Right lobe of liver (tissue), 6 donors: Measurements from ENCODE around the gene RREB1. TPM values are rescaled to one million over a fixed set of nuclear protein-coding genes. Genes with fewer than 3 reads are reported as not detected.

Source experiments
- ATAC-seq, 4 donors: fragments of 200-7000 bp; cut with Tn5 transposase; one replicate each; pipeline ENCODE4 v1.9.1; 2020; ENCODE audit warnings: mild to moderate bottlenecking in 4 of 4, moderate library complexity in 4 of 4
- DNase-seq, 3 donors: peaks; one replicate each; pipeline ENCODE4 v3.0.0-alpha.2; 2020
- H3K27ac ChIP-seq, 3 donors: fragments of 200-600 bp; one replicate each; pipeline ENCODE4 v1.8.0; 2022
- H3K27me3 ChIP-seq, 2 donors: fragments of 200-600 bp; one replicate each; pipeline ENCODE4 v1.8.0; 2022
- H3K36me3 ChIP-seq, 4 donors: fragments of 200-600 bp; sonication (generic) in 1 of 4; one replicate each; pipeline versions ENCODE4 v1.5.1 to v1.8.0; 2017 to 2022; ENCODE audit warnings: control low read depth in 1 of 4
- H3K4me1 ChIP-seq, 4 donors: fragments of 200-600 bp; sonication (generic) in 1 of 4; one replicate each; pipeline versions ENCODE4 v1.5.1 to v1.8.0; 2017 to 2022; ENCODE audit warnings: control low read depth in 1 of 4
- H3K4me3 ChIP-seq, 3 donors: fragments of 200-600 bp; one replicate each; pipeline ENCODE4 v1.8.0; 2022
- H3K9me3 ChIP-seq, 4 donors: fragments of 200-600 bp; sonication (generic) in 1 of 4; one replicate each; pipeline versions ENCODE4 v1.5.1 to v1.8.0; 2017 to 2022; ENCODE audit warnings: control low read depth in 1 of 4
- POLR2A ChIP-seq: fragments of 450-650 bp; IDR thresholded peaks from one replicate; pipeline ENCODE4 v1.6.1; 2017; ENCODE audit warnings: antibody characterized with exemption, mild to moderate bottlenecking
- WGBS: methylation state at CpG from one replicate; pipeline ENCODE4 v1.1.6; 2018; ENCODE audit warnings: low coverage, low lambda C conversion rate; ENCODE audit not compliant: insufficient coverage; ENCODE audit errors: missing lambda C conversion rate; 5-methylcytosine and 5-hydroxymethylcytosine counted together
- intact Hi-C, 2 donors: fragments of 100-400 bp; cut with DNase I; formaldehyde crosslinking; loops; one replicate each; pipeline versions ENCODE4 v1.11.2 to v1.14.1; 2022
- total RNA-seq, 6 experiments: library from RNA; depleted of rRNA in 2 of 6; stranded (reverse); fragments of >200 nt in 2 of 6; fragmentation: NEBNext Ultra II Directional in 3 of 6; extraction: Animal tissue kit (Norgen Biotek cat#: 25700) in 3 of 6; gene quantifications; one replicate each; pipeline versions ENCODE4 v1.1.0 to v1.2.4, GENCODE V29; 2016 to 2023
- TF ChIP-seq, protein P1 (sequence below), 4 donors: fragments of 200-600 bp in 3 of 4; fragments of 450-650 bp in 1 of 4; IDR thresholded peaks; one replicate each; pipeline versions ENCODE4 v1.5.1 to v1.8.0; 2016 to 2022; ENCODE audit warnings: antibody characterized with exemption in 4 of 4, mild to moderate bottlenecking in 2 of 4
- donor health status: DM: no; HTN: yes; CAD: no.
- donor health status: DM: no; HTN: no; CAD: no.
- donor health status: DM: no; HTN: no; CAD: no.
- donor health status: DM: no; HTN: yes; CAD: no.
- donor health status: DM: no; HTN: yes; CAD: no.

RREB1 gene
- total RNA-seq, 6 experiments from 2014 or later = 28.7 to 46.3 (median 39.6) TPM

DNA sequence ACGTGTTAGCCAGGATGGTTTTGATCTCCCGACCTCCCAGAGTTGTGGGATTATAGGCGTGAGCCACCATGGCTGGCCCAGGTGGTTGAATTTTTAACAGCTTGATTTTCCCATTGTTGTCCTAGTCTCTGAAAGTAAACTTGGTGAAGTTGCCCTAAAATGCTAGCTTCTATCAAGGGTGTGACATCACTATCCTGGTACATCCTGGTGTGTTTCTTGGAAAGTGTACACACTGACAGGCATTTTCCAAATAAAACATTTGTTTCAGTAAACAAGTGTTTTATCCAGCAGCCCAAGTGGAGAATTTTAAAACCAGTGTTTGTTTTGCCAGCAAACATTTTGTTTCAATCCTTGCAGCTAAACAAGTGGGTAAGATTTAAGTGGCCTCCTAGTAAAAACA, 40.5 kb upstream of the RREB1 start:
- 56% methylated on average over 3 of the region's 3 CpGs for WGBS
- ATAC-seq (peak; percentile 64 to 76 (median 72)), DNase-seq (no peak)
- Histone ChIP-seq H3K9me3 (no peaks in the 10 kb centered on the region), H3K36me3 (no peaks in the 10 kb centered on the region), H3K27me3 (no peaks in the 10 kb centered on the region), H3K4me3 (no peak overlapping the region), H3K27ac (peak overlapping the region in 2 of 3 donors; percentile 46 to 59), H3K4me1 (no peaks in the 10 kb centered on the region)
- intact Hi-C loops = no loop called here
- TF ChIP-seq, protein P1, sequence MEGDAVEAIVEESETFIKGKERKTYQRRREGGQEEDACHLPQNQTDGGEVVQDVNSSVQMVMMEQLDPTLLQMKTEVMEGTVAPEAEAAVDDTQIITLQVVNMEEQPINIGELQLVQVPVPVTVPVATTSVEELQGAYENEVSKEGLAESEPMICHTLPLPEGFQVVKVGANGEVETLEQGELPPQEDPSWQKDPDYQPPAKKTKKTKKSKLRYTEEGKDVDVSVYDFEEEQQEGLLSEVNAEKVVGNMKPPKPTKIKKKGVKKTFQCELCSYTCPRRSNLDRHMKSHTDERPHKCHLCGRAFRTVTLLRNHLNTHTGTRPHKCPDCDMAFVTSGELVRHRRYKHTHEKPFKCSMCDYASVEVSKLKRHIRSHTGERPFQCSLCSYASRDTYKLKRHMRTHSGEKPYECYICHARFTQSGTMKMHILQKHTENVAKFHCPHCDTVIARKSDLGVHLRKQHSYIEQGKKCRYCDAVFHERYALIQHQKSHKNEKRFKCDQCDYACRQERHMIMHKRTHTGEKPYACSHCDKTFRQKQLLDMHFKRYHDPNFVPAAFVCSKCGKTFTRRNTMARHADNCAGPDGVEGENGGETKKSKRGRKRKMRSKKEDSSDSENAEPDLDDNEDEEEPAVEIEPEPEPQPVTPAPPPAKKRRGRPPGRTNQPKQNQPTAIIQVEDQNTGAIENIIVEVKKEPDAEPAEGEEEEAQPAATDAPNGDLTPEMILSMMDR (IDR thresholded peaks at IDR 0.05) = no peak
- no peak for TF ChIP-seq POLR2A

DNA sequence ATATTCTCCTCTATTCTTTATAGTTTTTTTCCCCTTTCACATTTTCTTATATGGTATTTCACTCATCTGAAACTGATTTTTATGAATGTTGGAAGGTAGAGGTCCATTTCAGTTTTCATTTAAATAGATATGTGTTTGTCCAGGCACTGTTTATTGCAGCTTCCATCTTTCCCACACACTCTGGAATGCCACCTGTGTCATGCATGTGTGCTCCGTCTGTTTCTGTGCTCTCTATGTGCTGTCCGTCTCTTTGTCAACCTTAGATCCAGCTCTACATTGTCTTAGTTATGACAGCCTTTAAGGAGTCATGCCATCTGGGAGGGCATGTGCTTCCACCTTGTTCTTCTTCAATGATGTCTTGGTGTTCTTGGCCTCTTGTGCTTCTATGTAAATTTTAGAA, 36.4 kb upstream of the RREB1 start:
- no peak for TF ChIP-seq POLR2A
- TF ChIP-seq, protein P1 (IDR thresholded peaks at IDR 0.05) = no peak
- ATAC-seq (no peak), DNase-seq (no peak)
- Histone ChIP-seq H3K4me1 (no peaks in the 10 kb centered on the region), H3K27me3 (no peaks in the 10 kb centered on the region), H3K9me3 (no peaks in the 10 kb centered on the region), H3K4me3 (no peak overlapping the region), H3K36me3 (no peaks in the 10 kb centered on the region), H3K27ac (no peak overlapping the region)
- intact Hi-C loops = no loop called here
- WGBS = 86% methylated on average over 2 of the region's 2 CpGs

DNA sequence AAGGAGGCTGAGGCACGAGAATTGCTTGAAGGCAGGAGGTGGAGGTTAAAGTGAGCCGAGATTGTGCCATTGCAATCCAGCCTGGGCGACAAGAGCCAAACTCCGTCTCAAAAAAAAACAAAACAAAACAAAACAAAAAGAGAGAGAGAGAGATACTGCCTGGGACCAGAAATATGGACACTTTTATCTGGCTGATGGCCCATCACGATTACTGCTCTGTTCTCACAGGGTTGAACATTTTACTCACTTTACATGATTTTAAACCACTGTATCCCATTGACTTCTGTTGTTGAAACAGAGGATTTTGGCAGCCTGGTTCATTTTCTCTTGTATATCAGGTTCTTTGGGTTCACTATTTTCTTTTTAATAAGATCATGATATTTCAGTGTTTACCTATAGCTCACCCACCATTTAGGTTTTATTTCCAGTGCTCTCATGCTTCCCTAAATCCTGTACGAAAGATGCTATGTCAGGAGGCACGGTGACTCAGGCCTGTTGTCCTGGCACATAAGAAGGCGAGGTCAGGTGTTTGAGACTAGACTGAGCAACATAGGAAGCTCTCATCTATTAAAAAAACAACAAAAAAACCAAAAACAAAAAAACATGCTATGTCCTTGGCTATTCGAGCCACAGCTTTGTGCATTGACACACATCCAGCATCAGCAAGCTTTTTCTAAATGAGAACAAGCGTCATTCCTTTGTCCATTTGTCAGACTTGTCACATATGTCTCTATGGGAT, 34.5 kb upstream of the RREB1 start:
- intact Hi-C loops = no loop called here
- Histone ChIP-seq H3K9me3 (no peaks in the 10 kb centered on the region), H3K4me1 (no peaks in the 10 kb centered on the region), H3K36me3 (no peaks in the 10 kb centered on the region), H3K4me3 (no peak overlapping the region), H3K27ac (no peak overlapping the region), H3K27me3 (no peaks in the 10 kb centered on the region)
- DNase-seq = no peak
- TF ChIP-seq, protein P1 (IDR thresholded peaks at IDR 0.05) = no peak
- no peak for TF ChIP-seq POLR2A
- WGBS = 76% methylated on average over 8 of the region's 10 CpGs
- ATAC-seq = peak in 1 of 4 donors; percentile 18

DNA sequence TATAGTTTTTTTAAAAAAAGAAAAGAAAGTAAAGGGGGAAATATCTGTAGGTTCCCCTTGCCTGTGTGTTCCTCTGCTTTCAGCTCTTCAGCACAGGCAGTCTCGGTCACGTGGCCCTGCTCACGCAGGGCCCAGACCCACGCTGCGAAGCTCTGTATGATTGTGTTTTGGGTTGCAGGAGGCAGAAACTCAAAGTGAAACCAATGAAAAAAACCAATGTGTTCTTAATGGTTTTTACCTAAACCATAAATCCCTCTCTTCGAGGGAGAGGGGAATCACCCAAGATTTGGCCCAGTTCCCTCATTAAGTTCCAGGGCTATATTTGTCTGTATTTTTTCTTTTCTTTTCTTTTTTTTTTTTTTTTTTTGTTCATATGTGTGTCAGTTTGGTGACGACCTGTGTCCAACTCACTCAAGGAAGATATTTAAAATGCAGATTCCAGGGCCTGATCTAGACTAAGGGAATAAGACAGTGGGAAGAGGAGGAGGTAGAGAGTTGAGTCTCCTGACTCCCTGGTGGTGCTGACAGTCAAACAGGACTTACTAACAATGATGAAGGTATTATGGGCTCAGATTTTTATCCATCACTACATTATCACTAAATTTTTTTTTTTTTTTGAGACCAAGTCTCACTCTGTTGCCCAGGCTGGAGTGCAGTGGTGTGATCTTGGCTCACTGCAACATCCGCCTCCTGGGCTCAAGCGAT, 33.8 kb upstream of the RREB1 start:
- no peaks in the 10 kb centered on the region for H3K36me3 ChIP-seq
- no peak overlapping the region for H3K27ac ChIP-seq
- peak in 2 of 3 donors; percentile 39 to 68 for DNase-seq
- H3K4me3 ChIP-seq = no peak overlapping the region
- no peaks in the 10 kb centered on the region for H3K9me3 ChIP-seq
- no peak for TF ChIP-seq POLR2A
- TF ChIP-seq, protein P1 (IDR thresholded peaks at IDR 0.05) = no peak
- H3K27me3 ChIP-seq = no peaks in the 10 kb centered on the region
- intact Hi-C loops = no loop called here
- ATAC-seq = peak; percentile 56 to 80 (median 68)
- H3K4me1 ChIP-seq = no peaks in the 10 kb centered on the region
- WGBS = 67% methylated on average over 8 of the region's 9 CpGs
